HepG2 (cell line): ENCODE results near the gene SNUPN. TPM values are rescaled to one million over a fixed set of nuclear protein-coding genes. Genes with fewer than 3 reads are reported as not detected.

Experiments
- ELF1 ChIP-seq: sonication (generic); formaldehyde crosslinking; IDR thresholded peaks from 2 replicates; pipeline ENCODE4 v1.4.0; 2020; ENCODE audit warnings: missing genetic modification reagents
- FOXA3 ChIP-seq: IDR thresholded peaks from 2 replicates; pipeline ENCODE4 v1.6.1; 2016; ENCODE audit warnings: missing genetic modification reagents, missing compliant biosample characterization
- GATAD1 ChIP-seq: IDR thresholded peaks from 2 replicates; pipeline ENCODE4 v1.6.1; 2016; ENCODE audit warnings: missing genetic modification reagents, missing compliant biosample characterization
- GFI1 ChIP-seq: sonication (generic); formaldehyde crosslinking; IDR thresholded peaks from 2 replicates; pipeline ENCODE4 v1.5.0; 2020; ENCODE audit warnings: missing genetic modification reagents, mild to moderate bottlenecking, borderline replicate concordance
- GTF2F1 ChIP-seq: fragments of 150-350 bp; IDR thresholded peaks from 2 replicates; pipeline ENCODE4 v1.6.1; 2014; ENCODE audit warnings: low read length
- HES4 ChIP-seq: sonication (generic); formaldehyde crosslinking; IDR thresholded peaks from 2 replicates; pipeline ENCODE4 v1.9.0; 2021; ENCODE audit warnings: mild to moderate bottlenecking, missing genetic modification reagents, borderline replicate concordance
- HHEX ChIP-seq: IDR thresholded peaks from 2 replicates; pipeline ENCODE4 v1.6.1; 2016; ENCODE audit warnings: control low read depth
- LCORL ChIP-seq, 2 experiments: fragments of 450-650 bp in 1 of 2; sonication (generic) in 1 of 2; formaldehyde crosslinking in 1 of 2; IDR thresholded peaks; 2 replicates each; pipeline versions ENCODE4 v1.5.0 to v1.6.1; 2017 to 2020; ENCODE audit warnings: antibody characterized with exemption in 1 of 2, missing genetic modification reagents in 1 of 2
- MYC ChIP-seq: sonication (generic); formaldehyde crosslinking; IDR thresholded peaks from 2 replicates; pipeline ENCODE4 v1.9.0; 2021; ENCODE audit warnings: missing genetic modification reagents, borderline replicate concordance
- NAIF1 ChIP-seq: sonication (generic); formaldehyde crosslinking; IDR thresholded peaks from 2 replicates; pipeline ENCODE4 v1.5.0; 2020; ENCODE audit warnings: mild to moderate bottlenecking, missing genetic modification reagents, borderline replicate concordance
- PHF21A ChIP-seq: sonication (generic); formaldehyde crosslinking; IDR thresholded peaks from 2 replicates; pipeline ENCODE4 v1.5.0; 2020; ENCODE audit warnings: mild to moderate bottlenecking, missing genetic modification reagents
- POLR2A ChIP-seq, 2 experiments: IDR thresholded peaks; 2 replicates each; pipeline ENCODE4 v1.6.1; 2011; ENCODE audit warnings: low read depth in 2 of 2, low read length in 2 of 2, mild to moderate bottlenecking in 1 of 2, moderate library complexity in 1 of 2; ENCODE audit not compliant: insufficient read depth in 1 of 2
- POLR2G ChIP-seq: fragments of 200-400 bp; formaldehyde crosslinking; IDR thresholded peaks from 2 replicates; pipeline ENCODE4 v1.6.1; 2018; ENCODE audit warnings: mild to moderate bottlenecking, low read depth, low read length, moderate library complexity
- RXRA ChIP-seq: sonication (generic); formaldehyde crosslinking; IDR thresholded peaks from 2 replicates; pipeline ENCODE4 v1.5.1; 2020; ENCODE audit warnings: missing genetic modification reagents
- SMARCE1 ChIP-seq: fragments of 450-650 bp; IDR thresholded peaks from 2 replicates; pipeline ENCODE4 v1.6.1; 2017; ENCODE audit warnings: borderline replicate concordance
- TBX2 ChIP-seq: sonication (generic); formaldehyde crosslinking; IDR thresholded peaks from 2 replicates; pipeline ENCODE4 v1.5.0; 2020; ENCODE audit warnings: missing genetic modification reagents, mild to moderate bottlenecking, borderline replicate concordance
- THAP8 ChIP-seq: sonication (generic); formaldehyde crosslinking; IDR thresholded peaks from 2 replicates; pipeline ENCODE4 v1.5.1; 2020; ENCODE audit warnings: missing genetic modification reagents, mild to moderate bottlenecking, borderline replicate concordance
- ZFP91 ChIP-seq: sonication (generic); formaldehyde crosslinking; IDR thresholded peaks from 2 replicates; pipeline ENCODE4 v1.9.0; 2022; ENCODE audit warnings: missing genetic modification reagents, mild to moderate bottlenecking, borderline replicate concordance
- ZNF18 ChIP-seq: sonication (generic); formaldehyde crosslinking; IDR thresholded peaks from 2 replicates; pipeline ENCODE4 v1.8.0; 2022; ENCODE audit warnings: mild to moderate bottlenecking, missing genetic modification reagents; ENCODE audit not compliant: insufficient replicate concordance
- ZNF607 ChIP-seq: sonication (generic); formaldehyde crosslinking; IDR thresholded peaks from 2 replicates; pipeline ENCODE4 v1.5.1; 2020; ENCODE audit warnings: missing genetic modification reagents, mild to moderate bottlenecking, borderline replicate concordance
- ZNF615 ChIP-seq: sonication (generic); formaldehyde crosslinking; IDR thresholded peaks from 2 replicates; pipeline ENCODE4 v1.5.0; 2020; ENCODE audit warnings: mild to moderate bottlenecking, missing genetic modification reagents, borderline replicate concordance
- ZSCAN12 ChIP-seq: sonication (generic); formaldehyde crosslinking; IDR thresholded peaks from 2 replicates; pipeline ENCODE4 v1.9.0; 2021; ENCODE audit warnings: mild to moderate bottlenecking, missing genetic modification reagents
- ZSCAN21 ChIP-seq: sonication (generic); formaldehyde crosslinking; IDR thresholded peaks from 2 replicates; pipeline ENCODE4 v1.8.0; 2022; ENCODE audit warnings: mild to moderate bottlenecking, missing genetic modification reagents, moderate library complexity, borderline replicate concordance
- polyA plus RNA-seq, 8 experiments: library from polyadenylated mRNA; depleted of rRNA in 3 of 8; stranded (reverse) in 7 of 8; unstranded in 1 of 8; fragments of >200 nt; fragmentation: Illumina TruSeq in 4 of 8; extraction: Trizol in 4 of 8; gene quantifications; 2 replicates each; pipeline versions ENCODE4 v1.2.1 to v1.2.3, GENCODE V29; 2011 to 2016; ENCODE audit warnings: low read depth in 4 of 8, missing spikeins in 1 of 8, mixed read lengths in 1 of 8; ENCODE audit not compliant: insufficient read depth in 1 of 8
- total RNA-seq, 5 experiments: library from RNA; depleted of rRNA; stranded (reverse); fragments of >200 nt; fragmentation: Illumina TruSeq; extraction: Trizol; gene quantifications; 2 replicates each; pipeline ENCODE4 v1.2.3, GENCODE V29; 2016; ENCODE audit warnings: low read depth in 1 of 5

Gene SNUPN
- total and polyA plus RNA-seq, 2 of the 13 experiments (the other 11 are each of a cell fraction or from before 2014, with no cell fraction given), result 9.0 to 16.4 TPM

- TF ChIP-seq ZNF18 (CRISPR knock-in tag) (no peak), ZSCAN21 (CRISPR knock-in tag) (0 out of 2 replicates have a peak, but pooled peaks have one; percentile 45), POLR2G (peak; percentile 12; the same call in 1 of the 2 replicates), SMARCE1 (no peak), ZSCAN12 (CRISPR knock-in tag) (no peak), RXRA (CRISPR knock-in tag) (peak; percentile 53; the same call in 1 of the 2 replicates), GATAD1 (CRISPR knock-in tag) (0 out of 2 replicates have a peak, but pooled peaks have one; percentile 1), POLR2A (IDR thresholded peaks at IDR 0.05; ENCODE audit: insufficient read depth in 1 of 2, low read depth in 2 of 2, low read length in 2 of 2) (peak in 1 of 2 experiments; percentile 54; a peak in 1 of 4 replicates), PHF21A (peak; percentile 31; the same call in 1 of the 2 replicates), ELF1 (CRISPR knock-in tag) (0 out of 2 replicates have a peak, but pooled peaks have one; percentile 3), MYC (CRISPR knock-in tag) (0 out of 2 replicates have a peak, but pooled peaks have one; percentile 4), HHEX (CRISPR knock-in tag) (no peak), TBX2 (CRISPR knock-in tag) (no peak), ZNF615 (CRISPR knock-in tag) (peak; percentile 40; the same call in 1 of the 2 replicates), ZNF607 (CRISPR knock-in tag) (peak; percentile 7; the same call in 1 of the 2 replicates), ZFP91 (CRISPR knock-in tag) (no peak), GTF2F1 (no peak), LCORL (IDR thresholded peaks at IDR 0.05) (no peak), LCORL (CRISPR knock-in tag; IDR thresholded peaks at IDR 0.05) (peak; percentile 0; the same call in 1 of the 2 replicates), NAIF1 (CRISPR knock-in tag) (0 out of 2 replicates have a peak, but pooled peaks have one; percentile 68), FOXA3 (no peak), HES4 (CRISPR knock-in tag) (no peak), THAP8 (CRISPR knock-in tag) (no peak), GFI1 (CRISPR knock-in tag) (0 out of 2 replicates have a peak, but pooled peaks have one; percentile 24)
These were observed 22.9 kb upstream of the SNUPN start (continued) for GRCh38 chr15:75648156-75649000.
